ENCODE measurements around the gene HAUS8. TPM values are rescaled to one million over a fixed set of nuclear protein-coding genes. Genes with fewer than 3 reads are reported as not detected.
A peak's percentile ranks its signal among the peaks of the same experiment; 100 is the strongest.
"Not testable (repeated sequence)": the region's sequence is repeated elsewhere in the genome, so short reads cannot be mapped to it uniquely, and the experiment has no call there.

Gene HAUS8
- total RNA-seq, 1 donor from 2014 or later, result 9.1 TPM

- TF ChIP-seq CTCF (IDR thresholded peaks at IDR 0.05), result no peak
- DNase-seq (peak; percentile 61), ATAC-seq (peak; percentile 57 to 72)
- Histone ChIP-seq H3K36me3 (peaks cover 44% of the 10 kb centered on the region), H3K27ac (peak overlapping the region; percentile 43), H3K4me1 (peaks cover 69% of the 10 kb centered on the region), H3K4me3 (no peak overlapping the region), H3K9me3 (no peaks in the 10 kb centered on the region), H3K27me3 (ENCODE audit: low read depth) (no peaks in the 10 kb centered on the region)
- intact Hi-C loops (cut with DNase I), result no loop called here
These were observed 32.5 kb upstream of the HAUS8 start for GRCh38 chr19:17107546-17108452.

DNA sequence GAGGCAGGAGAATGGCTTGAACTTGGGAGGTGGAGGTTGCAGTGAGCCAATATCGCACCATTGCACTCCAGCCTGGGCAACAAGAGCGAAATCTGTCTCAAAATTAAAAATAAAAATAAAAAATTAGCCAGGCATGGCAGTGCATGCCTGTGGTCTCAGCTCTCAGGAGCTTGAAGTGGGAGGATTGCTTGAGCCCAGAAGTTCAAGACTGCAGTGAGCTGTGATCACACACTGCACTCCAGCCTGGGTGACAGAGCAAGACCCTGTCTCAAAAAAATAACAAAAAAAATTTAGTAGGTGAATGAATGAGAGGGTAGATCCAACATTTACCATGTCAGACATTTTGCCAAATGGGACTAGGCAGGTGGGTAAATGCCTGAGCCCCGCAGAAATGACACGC lies 31.7 kb upstream of the HAUS8 start:
- H3K9me3 ChIP-seq; intact Hi-C loops (cut with DNase I); H3K27ac ChIP-seq; H3K4me3 ChIP-seq; DNase-seq; ATAC-seq; H3K27me3 ChIP-seq (ENCODE audit: low read depth): not testable (repeated sequence)
- Histone ChIP-seq H3K36me3 (peaks cover 52% of the 10 kb centered on the region), H3K4me1 (peaks cover 61% of the 10 kb centered on the region)

DNA sequence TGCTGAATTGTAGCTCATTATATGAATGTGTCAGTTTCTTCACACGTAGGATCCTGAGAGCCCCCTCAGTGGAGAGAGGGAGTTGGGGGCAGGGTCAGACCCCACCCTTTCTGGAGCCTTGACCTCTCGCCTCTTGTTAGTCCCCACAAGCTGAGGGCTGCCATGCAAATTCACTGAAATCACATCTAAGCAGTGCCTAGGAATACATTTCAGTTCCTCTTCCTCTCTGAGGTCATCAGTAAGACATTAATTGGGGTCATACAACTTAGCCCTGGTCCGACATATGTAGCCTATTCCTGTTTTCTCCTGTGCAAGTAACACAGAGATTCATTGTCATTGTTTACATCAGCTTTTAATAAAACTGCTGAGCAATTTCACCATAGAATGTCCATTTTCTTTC lies 30.3 kb upstream of the HAUS8 start:
- ATAC-seq, result no peak
- H3K36me3 ChIP-seq, result peaks cover 52% of the 10 kb centered on the region
- no peaks in the 10 kb centered on the region for H3K27me3 ChIP-seq (ENCODE audit: low read depth)
- peaks cover 47% of the 10 kb centered on the region for H3K4me1 ChIP-seq
- no peak overlapping the region for H3K4me3 ChIP-seq
- intact Hi-C loops (cut with DNase I), result no loop called here
- DNase-seq, result no peak
- no peak for TF ChIP-seq CTCF (IDR thresholded peaks at IDR 0.05)
- H3K27ac ChIP-seq, result no peak overlapping the region
- H3K9me3 ChIP-seq, result no peaks in the 10 kb centered on the region

- Histone ChIP-seq H3K36me3 (peaks cover 43% of the 10 kb centered on the region), H3K27me3 (ENCODE audit: low read depth) (no peaks in the 10 kb centered on the region), H3K27ac (no peak overlapping the region), H3K4me1 (peaks cover 41% of the 10 kb centered on the region), H3K9me3 (no peaks in the 10 kb centered on the region), H3K4me3 (no peak overlapping the region)
- TF ChIP-seq CTCF (IDR thresholded peaks at IDR 0.05), result no peak
- intact Hi-C loops (cut with DNase I), result no loop called here
- no peak for ATAC-seq
- no peak for DNase-seq
These were observed 29.4 kb upstream of the HAUS8 start for GRCh38 chr19:17104679-17105078.

- peaks cover 29% of the 10 kb centered on the region for H3K4me1 ChIP-seq
- DNase-seq (no peak), ATAC-seq (no peak)
- TF ChIP-seq CTCF (IDR thresholded peaks at IDR 0.05), result peak; percentile 53
- H3K27me3 ChIP-seq (ENCODE audit: low read depth), result no peaks in the 10 kb centered on the region
- H3K27ac ChIP-seq, result no peak overlapping the region
- H3K36me3 ChIP-seq, result peaks cover 39% of the 10 kb centered on the region
- H3K9me3 ChIP-seq, result no peaks in the 10 kb centered on the region
- intact Hi-C loops (cut with DNase I), result no loop called here
- no peak overlapping the region for H3K4me3 ChIP-seq
These were observed 27.9 kb upstream of the HAUS8 start for GRCh38 chr19:17103177-17103576.

All from lower lobe of right lung (tissue), 2 donors.